ENCODE measurements around the gene FUNDC2. TPM values are rescaled to one million over a fixed set of nuclear protein-coding genes. Genes with fewer than 3 reads are reported as not detected.
"Not testable (repeated sequence)": the region's sequence is repeated elsewhere in the genome, so short reads cannot be mapped to it uniquely, and the experiment has no call there.

The FUNDC2 gene
- polyA plus RNA-seq, 1 donor (not counting 4 experiments of a cell fraction or from before 2014, with no cell fraction given): 98.1 TPM

- H3K9me3 ChIP-seq (ENCODE audit: control insufficient read depth, low read depth, low read length); H3K9ac ChIP-seq (ENCODE audit: control insufficient read depth, extremely low read depth, insufficient read depth, low read length); H4K20me1 ChIP-seq (ENCODE audit: control insufficient read depth, extremely low read depth, insufficient read depth, low read length); DNase-seq (ENCODE audit: low read depth, low spot score); H3K27ac ChIP-seq (ENCODE audit: control insufficient read depth, insufficient read depth, low read length); H3K27me3 ChIP-seq (ENCODE audit: control insufficient read depth, extremely low read depth, insufficient read depth, low read length); dilution Hi-C loops (cut with MboI; ENCODE audit: extremely low pct_ligation_motif_present, low sequenced_read_pairs); H2AFZ ChIP-seq (ENCODE audit: control insufficient read depth, low read length); FAIRE-seq; H3K9me1 ChIP-seq (ENCODE audit: control insufficient read depth, extremely low read depth, insufficient read depth, low read length); H3K79me2 ChIP-seq (ENCODE audit: control insufficient read depth, insufficient read depth, low read length); H3K4me2 ChIP-seq (ENCODE audit: control insufficient read depth, extremely low read depth, insufficient read depth, low read depth, low read length); H3K4me1 ChIP-seq (ENCODE audit: control insufficient read depth, extremely low read depth, insufficient read depth, low read length); H3K36me3 ChIP-seq (ENCODE audit: control insufficient read depth in 2 of 2, extremely low read depth in 1 of 2, insufficient read depth in 2 of 2, low read length in 2 of 2); H3K4me3 ChIP-seq (ENCODE audit: control insufficient read depth in 2 of 3, extremely low read depth in 1 of 3, insufficient read depth in 2 of 3, low read depth in 1 of 3, low read length in 3 of 3): not testable (repeated sequence)
These were observed 18.1 kb upstream of the FUNDC2 start for GRCh38 chrX:155008578-155008977.

GRCh38 chrX:155009994-155010472 is 16.6 kb upstream of the FUNDC2 start:
- Histone ChIP-seq H3K4me2 (ENCODE audit: control insufficient read depth, extremely low read depth, insufficient read depth, low read depth, low read length) (no peak overlapping the region), H4K20me1 (ENCODE audit: control insufficient read depth, extremely low read depth, insufficient read depth, low read length) (no peaks in the 10 kb centered on the region), H3K4me1 (ENCODE audit: control insufficient read depth, extremely low read depth, insufficient read depth, low read length) (no peaks in the 10 kb centered on the region), H3K27ac (ENCODE audit: control insufficient read depth, insufficient read depth, low read length) (no peak overlapping the region), H3K4me3 (ENCODE audit: control insufficient read depth in 2 of 3, extremely low read depth in 1 of 3, insufficient read depth in 2 of 3, low read depth in 1 of 3, low read length in 3 of 3) (no peak overlapping the region), H2AFZ (ENCODE audit: control insufficient read depth, low read length) (no peak overlapping the region), H3K9me3 (ENCODE audit: control insufficient read depth, low read depth, low read length) (no peaks in the 10 kb centered on the region), H3K36me3 (ENCODE audit: control insufficient read depth in 2 of 2, extremely low read depth in 1 of 2, insufficient read depth in 2 of 2, low read length in 2 of 2) (no peaks in the 10 kb centered on the region), H3K27me3 (ENCODE audit: control insufficient read depth, extremely low read depth, insufficient read depth, low read length) (no peaks in the 10 kb centered on the region), H3K79me2 (ENCODE audit: control insufficient read depth, insufficient read depth, low read length) (no peaks in the 10 kb centered on the region), H3K9me1 (ENCODE audit: control insufficient read depth, extremely low read depth, insufficient read depth, low read length) (no peaks in the 10 kb centered on the region), H3K9ac (ENCODE audit: control insufficient read depth, extremely low read depth, insufficient read depth, low read length) (no peak overlapping the region)
- TF ChIP-seq EZH2 (IDR thresholded peaks at IDR 0.05; ENCODE audit: low read length) (no peak), CTCF (optimal IDR thresholded peaks at IDR 0.05 in 1 of 3, IDR thresholded peaks at IDR 0.05 in 1 of 3, conservative IDR thresholded peaks at IDR 0.05 in 1 of 3; ENCODE audit: extremely low read depth in 1 of 3, insufficient read depth in 2 of 3, low read length in 3 of 3) (no peak)
- FAIRE-seq (no peak), DNase-seq (ENCODE audit: low read depth, low spot score) (no peak)
- dilution Hi-C loops (cut with MboI; ENCODE audit: extremely low pct_ligation_motif_present, low sequenced_read_pairs): no loop called here

GRCh38 chrX:155020591-155020990 is 6.1 kb upstream of the FUNDC2 start:
- no peak for FAIRE-seq
- Histone ChIP-seq H3K9ac (ENCODE audit: control insufficient read depth, extremely low read depth, insufficient read depth, low read length) (no peak overlapping the region), H4K20me1 (ENCODE audit: control insufficient read depth, extremely low read depth, insufficient read depth, low read length) (no peaks in the 10 kb centered on the region)

More at GRCh38 chrX:155020591-155020990, 6.1 kb upstream of the FUNDC2 start:
- no peak for DNase-seq (ENCODE audit: low read depth, low spot score)
- no peaks in the 10 kb centered on the region for H3K9me1 ChIP-seq (ENCODE audit: control insufficient read depth, extremely low read depth, insufficient read depth, low read length)
- dilution Hi-C loops (cut with MboI; ENCODE audit: extremely low pct_ligation_motif_present, low sequenced_read_pairs): no loop called here
- H3K27me3 ChIP-seq (ENCODE audit: control insufficient read depth, extremely low read depth, insufficient read depth, low read length): no peaks in the 10 kb centered on the region
- H3K4me3 ChIP-seq (ENCODE audit: control insufficient read depth in 2 of 3, extremely low read depth in 1 of 3, insufficient read depth in 2 of 3, low read depth in 1 of 3, low read length in 3 of 3): no peak overlapping the region
- no peaks in the 10 kb centered on the region for H3K79me2 ChIP-seq (ENCODE audit: control insufficient read depth, insufficient read depth, low read length)
- H3K27ac ChIP-seq (ENCODE audit: control insufficient read depth, insufficient read depth, low read length): no peak overlapping the region
- H3K9me3 ChIP-seq (ENCODE audit: control insufficient read depth, low read depth, low read length): no peaks in the 10 kb centered on the region
- H2AFZ ChIP-seq (ENCODE audit: control insufficient read depth, low read length): no peak overlapping the region
- no peaks in the 10 kb centered on the region for H3K4me1 ChIP-seq (ENCODE audit: control insufficient read depth, extremely low read depth, insufficient read depth, low read length)
- no peaks in the 10 kb centered on the region for H3K36me3 ChIP-seq (ENCODE audit: control insufficient read depth in 2 of 2, extremely low read depth in 1 of 2, insufficient read depth in 2 of 2, low read length in 2 of 2)
- H3K4me2 ChIP-seq (ENCODE audit: control insufficient read depth, extremely low read depth, insufficient read depth, low read depth, low read length): no peak overlapping the region
- TF ChIP-seq EZH2 (IDR thresholded peaks at IDR 0.05; ENCODE audit: low read length) (no peak), CTCF (optimal IDR thresholded peaks at IDR 0.05 in 1 of 3, IDR thresholded peaks at IDR 0.05 in 1 of 3, conservative IDR thresholded peaks at IDR 0.05 in 1 of 3; ENCODE audit: extremely low read depth in 1 of 3, insufficient read depth in 2 of 3, low read length in 3 of 3) (no peak)

Data from keratinocyte (primary cell).